ENCODE measurements around the gene R3HCC1L.
A peak's percentile ranks its signal among the peaks of the same experiment; 100 is the strongest.

Gene R3HCC1L

DNA sequence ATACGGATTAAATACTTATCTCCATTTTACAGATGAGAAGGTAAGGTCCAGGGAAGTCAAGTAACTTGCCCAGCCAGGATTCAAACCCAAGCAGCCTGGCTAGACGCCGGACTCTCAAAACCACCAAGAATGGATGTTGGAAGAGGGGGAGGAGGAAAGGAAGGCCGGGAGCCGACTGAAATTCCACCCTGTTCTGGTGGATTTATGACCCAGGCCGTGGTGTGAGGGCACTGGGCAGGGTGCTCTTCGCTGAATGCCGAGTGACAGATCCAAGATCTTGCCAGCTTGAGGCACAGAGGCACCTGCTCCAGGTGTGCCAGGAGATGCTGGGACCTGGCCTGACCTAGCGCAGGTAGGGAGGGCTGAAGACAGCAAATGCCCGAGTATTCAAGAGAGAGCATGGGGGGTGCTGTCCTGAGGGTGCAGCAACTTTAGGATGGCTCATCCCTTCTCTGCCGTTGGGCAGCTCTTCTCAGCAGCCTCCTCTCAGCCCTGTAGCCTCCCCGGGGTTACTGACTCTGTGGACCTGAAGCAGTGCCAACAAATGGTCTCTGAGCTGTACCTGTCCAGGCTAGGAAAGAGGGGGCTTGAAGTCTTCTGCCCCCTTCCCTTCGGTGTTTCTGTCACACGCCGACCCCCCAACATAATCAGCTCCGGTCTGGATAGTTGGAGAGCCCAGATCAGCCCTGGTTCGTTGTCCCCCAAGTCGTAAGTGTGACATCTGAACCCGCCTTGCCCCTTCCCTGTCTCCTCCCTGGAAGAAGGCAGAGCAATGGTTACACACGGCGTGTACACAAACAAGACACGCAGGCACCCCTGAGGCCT, 132.8 kb downstream of the R3HCC1L start:
- no peaks in the 10 kb centered on the region for H3K36me3 ChIP-seq (ENCODE audit: low read length)
- H3K27ac ChIP-seq (ENCODE audit: low read depth, low read length): no peak overlapping the region
- no peaks in the 10 kb centered on the region for H4K20me1 ChIP-seq (ENCODE audit: low read depth, low read length)
- H2AFZ ChIP-seq (ENCODE audit: low read depth, low read length, severe bottlenecking): no peak overlapping the region
- no peaks in the 10 kb centered on the region for H3K27me3 ChIP-seq (ENCODE audit: low read length)
- H3F3A ChIP-seq (ENCODE audit: insufficient read depth): no peaks in the 10 kb centered on the region
- H3K4me2 ChIP-seq (ENCODE audit: low read depth, low read length, poor library complexity, severe bottlenecking): peak overlapping the region; percentile 25
- no peaks in the 10 kb centered on the region for H3K9me2 ChIP-seq (replicated peaks; ENCODE audit: insufficient read depth, low read length)
- no peak overlapping the region for H3K4me3 ChIP-seq (ENCODE audit: insufficient read depth, low read length, poor library complexity, severe bottlenecking)
- TF ChIP-seq, protein P1, sequence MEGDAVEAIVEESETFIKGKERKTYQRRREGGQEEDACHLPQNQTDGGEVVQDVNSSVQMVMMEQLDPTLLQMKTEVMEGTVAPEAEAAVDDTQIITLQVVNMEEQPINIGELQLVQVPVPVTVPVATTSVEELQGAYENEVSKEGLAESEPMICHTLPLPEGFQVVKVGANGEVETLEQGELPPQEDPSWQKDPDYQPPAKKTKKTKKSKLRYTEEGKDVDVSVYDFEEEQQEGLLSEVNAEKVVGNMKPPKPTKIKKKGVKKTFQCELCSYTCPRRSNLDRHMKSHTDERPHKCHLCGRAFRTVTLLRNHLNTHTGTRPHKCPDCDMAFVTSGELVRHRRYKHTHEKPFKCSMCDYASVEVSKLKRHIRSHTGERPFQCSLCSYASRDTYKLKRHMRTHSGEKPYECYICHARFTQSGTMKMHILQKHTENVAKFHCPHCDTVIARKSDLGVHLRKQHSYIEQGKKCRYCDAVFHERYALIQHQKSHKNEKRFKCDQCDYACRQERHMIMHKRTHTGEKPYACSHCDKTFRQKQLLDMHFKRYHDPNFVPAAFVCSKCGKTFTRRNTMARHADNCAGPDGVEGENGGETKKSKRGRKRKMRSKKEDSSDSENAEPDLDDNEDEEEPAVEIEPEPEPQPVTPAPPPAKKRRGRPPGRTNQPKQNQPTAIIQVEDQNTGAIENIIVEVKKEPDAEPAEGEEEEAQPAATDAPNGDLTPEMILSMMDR (IDR thresholded peaks at IDR 0.05; ENCODE audit: insufficient read depth, low read length, poor library complexity, severe bottlenecking): no peak
- no peaks in the 10 kb centered on the region for H3K9me3 ChIP-seq (ENCODE audit: insufficient read depth, low read length)
- H3K79me2 ChIP-seq (ENCODE audit: insufficient read depth, low read length): no peaks in the 10 kb centered on the region
- H3K9ac ChIP-seq (ENCODE audit: low read length): no peak overlapping the region

DNA sequence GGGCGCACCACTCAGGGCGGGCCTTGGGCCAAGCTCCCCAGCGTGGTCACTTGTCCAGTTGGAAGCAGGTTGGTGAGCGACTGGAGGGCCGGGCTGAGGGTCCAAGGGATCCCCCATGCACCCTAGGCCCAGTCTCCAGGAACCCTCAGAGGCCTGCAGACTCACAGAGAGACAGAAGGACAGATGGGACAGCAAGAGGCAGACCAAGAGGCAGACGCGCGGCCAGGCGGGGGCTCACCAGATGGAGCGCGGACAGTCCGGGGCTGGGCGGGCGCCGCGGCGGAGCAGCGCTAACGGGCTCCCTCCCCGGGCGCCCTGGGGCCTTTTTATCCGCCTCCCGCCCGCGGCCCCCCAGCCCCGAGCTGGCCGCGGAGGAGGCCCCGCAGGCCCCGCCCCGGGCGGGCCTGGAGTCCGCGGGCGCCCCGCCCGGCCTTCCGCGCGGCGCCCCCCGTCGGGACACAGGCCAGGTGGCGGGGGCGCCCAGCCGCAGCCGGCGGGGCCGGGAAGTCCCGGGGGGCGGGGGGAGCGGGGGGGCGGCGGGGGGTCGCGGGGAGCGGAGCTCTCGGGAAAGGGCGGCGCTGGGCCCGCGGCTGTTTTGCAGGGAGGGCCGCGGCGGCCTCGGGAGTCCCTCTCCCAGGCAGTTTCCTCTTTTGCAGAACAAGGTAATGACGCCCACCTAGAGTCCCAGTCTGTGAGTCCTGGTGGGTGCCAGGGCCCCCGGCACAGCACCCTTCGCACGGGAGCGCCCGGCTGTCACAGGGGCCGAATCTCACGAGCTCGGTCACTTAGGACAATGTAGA, 133.6 kb downstream of the R3HCC1L start, which contains the start of gene LOXL4:
LOXL4 (minus strand) TSS at position 301 of the 800 bp plus-strand sequence. CDS start 5,175 bp downstream, outside the sequence.
- Histone ChIP-seq H2AFZ (ENCODE audit: low read depth, low read length, severe bottlenecking) (no peak within 1 kb of the TSS), H3K4me3 (ENCODE audit: insufficient read depth, low read length, poor library complexity, severe bottlenecking) (no peak within 1 kb of the TSS), H3K4me2 (ENCODE audit: low read depth, low read length, poor library complexity, severe bottlenecking) (peak within 1 kb of the TSS; percentile 25)

DNA sequence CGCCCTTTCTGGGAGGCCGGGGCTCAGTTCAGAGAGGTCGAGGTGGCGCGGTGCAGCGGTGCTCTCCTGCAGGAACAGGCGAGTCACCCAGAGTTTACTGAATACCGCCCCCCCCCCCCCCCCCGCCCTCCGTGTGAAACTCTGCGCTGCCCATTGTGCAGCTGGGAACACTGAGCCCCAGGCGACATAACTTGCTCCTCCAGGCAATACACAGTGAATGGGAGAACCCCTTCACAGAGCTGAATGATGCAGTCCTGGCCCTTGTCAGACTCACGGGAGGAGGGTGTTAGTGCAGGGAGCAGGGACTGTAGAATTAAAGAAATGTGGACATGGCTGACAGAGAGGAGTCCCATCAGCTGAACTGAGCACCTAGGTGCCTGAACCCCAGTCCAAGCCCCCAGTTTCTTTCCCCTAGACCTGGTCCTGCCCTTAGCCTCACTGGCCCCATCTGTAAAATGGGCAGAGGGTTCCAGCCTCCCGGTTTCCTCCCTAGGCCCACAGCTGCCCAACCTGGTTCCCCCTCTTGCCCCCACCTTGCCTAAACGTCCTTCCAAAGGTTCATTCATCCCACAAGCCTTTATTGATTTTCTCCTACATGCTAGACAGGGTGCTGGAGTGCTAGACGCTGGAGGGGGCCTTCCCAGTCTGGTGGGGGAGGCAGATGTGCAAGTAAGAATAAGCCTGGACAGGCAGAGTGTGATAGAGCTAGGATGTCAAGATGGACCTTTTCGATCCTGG, 134.4 kb downstream of the R3HCC1L start:
- Histone ChIP-seq H3K4me3 (ENCODE audit: insufficient read depth, low read length, poor library complexity, severe bottlenecking) (no peak overlapping the region), H4K20me1 (ENCODE audit: low read depth, low read length) (no peaks in the 10 kb centered on the region), H3K27ac (ENCODE audit: low read depth, low read length) (no peak overlapping the region), H2AFZ (ENCODE audit: low read depth, low read length, severe bottlenecking) (no peak overlapping the region), H3K79me2 (ENCODE audit: insufficient read depth, low read length) (no peaks in the 10 kb centered on the region), H3K36me3 (ENCODE audit: low read length) (no peaks in the 10 kb centered on the region), H3K9me2 (replicated peaks; ENCODE audit: insufficient read depth, low read length) (no peaks in the 10 kb centered on the region), H3F3A (ENCODE audit: insufficient read depth) (no peaks in the 10 kb centered on the region), H3K4me2 (ENCODE audit: low read depth, low read length, poor library complexity, severe bottlenecking) (peak overlapping the region; percentile 22), H3K9me3 (ENCODE audit: insufficient read depth, low read length) (no peaks in the 10 kb centered on the region), H3K27me3 (ENCODE audit: low read length) (no peaks in the 10 kb centered on the region), H3K9ac (ENCODE audit: low read length) (no peak overlapping the region)
- TF ChIP-seq, protein P1 (IDR thresholded peaks at IDR 0.05; ENCODE audit: insufficient read depth, low read length, poor library complexity, severe bottlenecking): no peak

More for the DNA sequence above, 133.6 kb downstream of the R3HCC1L start, which contains the start of gene LOXL4:
- Histone ChIP-seq H3K27ac (ENCODE audit: low read depth, low read length) (no peak within 1 kb of the TSS), H3F3A (ENCODE audit: insufficient read depth) (no peaks in the 10 kb centered on the region), H3K36me3 (ENCODE audit: low read length) (no peaks in the 10 kb centered on the region), H3K9ac (ENCODE audit: low read length) (no peak within 1 kb of the TSS), H3K79me2 (ENCODE audit: insufficient read depth, low read length) (no peaks in the 10 kb centered on the region), H4K20me1 (ENCODE audit: low read depth, low read length) (no peaks in the 10 kb centered on the region), H3K27me3 (ENCODE audit: low read length) (no peaks in the 10 kb centered on the region), H3K9me3 (ENCODE audit: insufficient read depth, low read length) (no peaks in the 10 kb centered on the region), H3K9me2 (replicated peaks; ENCODE audit: insufficient read depth, low read length) (no peaks in the 10 kb centered on the region)
- no peak for TF ChIP-seq EZH2phosphoT487 (conservative IDR thresholded peaks at IDR 0.05; ENCODE audit: low read length)
- TF ChIP-seq, protein P1 (IDR thresholded peaks at IDR 0.05; ENCODE audit: insufficient read depth, low read length, poor library complexity, severe bottlenecking): no peak
